C4-2B (cell line): ENCODE results near the gene JAG2.

Experiments
- CTCF ChIP-seq: fragments of 450-650 bp; conservative IDR thresholded peaks from 2 replicates; pipeline ENCODE4 v1.5.1; 2017; ENCODE audit warnings: mild to moderate bottlenecking
- ZFX ChIP-seq: fragments of 450-650 bp; IDR thresholded peaks from 2 replicates; pipeline ENCODE4 v1.6.1; 2017

GRCh38 chr14:105207996-105208737 lies 39.6 kb upstream of the JAG2 start:
- no peak for TF ChIP-seq CTCF
- TF ChIP-seq ZFX, result no peak
